Measurements from ENCODE around the gene CCDC97. TPM values are rescaled to one million over a fixed set of nuclear protein-coding genes. Genes with fewer than 3 reads are reported as not detected.

CCDC97 gene
- total RNA-seq, 4 donors from 2014 or later, result 12.9 to 21.3 (median 15.0) TPM

DNA sequence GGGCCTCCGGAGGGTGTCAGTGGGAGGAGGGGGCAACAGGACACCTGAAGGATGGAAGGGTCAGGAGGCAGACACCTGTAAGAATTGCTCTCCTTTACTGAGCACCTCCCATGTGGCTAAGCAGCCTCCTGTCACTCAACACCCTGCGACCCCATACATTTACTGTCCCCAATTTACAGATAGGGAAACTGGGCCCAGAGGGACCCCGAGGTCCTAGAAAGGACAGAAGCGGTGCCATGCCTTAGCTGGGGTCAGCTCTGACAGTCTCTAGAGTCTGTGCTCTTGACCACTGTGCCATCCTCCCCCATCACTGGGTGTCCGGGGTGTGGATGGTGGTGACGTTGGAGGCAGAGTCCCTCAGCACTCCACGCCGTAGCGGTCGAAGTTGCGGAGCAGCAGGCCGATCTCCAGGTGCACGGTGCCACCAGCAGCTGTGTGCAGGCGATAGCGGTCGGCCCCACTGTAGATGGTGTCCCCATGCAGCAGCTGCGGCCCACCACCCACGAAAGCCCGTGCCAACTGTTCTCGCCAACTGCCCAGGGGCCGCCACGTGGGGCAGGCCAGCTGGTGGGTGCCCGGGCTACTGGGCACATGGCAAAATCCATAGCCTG, 44.5 kb downstream of the CCDC97 start:
- TF ChIP-seq EP300 (IDR thresholded peaks at IDR 0.05) (no peak), POLR2A (IDR thresholded peaks at IDR 0.05) (no peak)
- TF ChIP-seq, protein P1, sequence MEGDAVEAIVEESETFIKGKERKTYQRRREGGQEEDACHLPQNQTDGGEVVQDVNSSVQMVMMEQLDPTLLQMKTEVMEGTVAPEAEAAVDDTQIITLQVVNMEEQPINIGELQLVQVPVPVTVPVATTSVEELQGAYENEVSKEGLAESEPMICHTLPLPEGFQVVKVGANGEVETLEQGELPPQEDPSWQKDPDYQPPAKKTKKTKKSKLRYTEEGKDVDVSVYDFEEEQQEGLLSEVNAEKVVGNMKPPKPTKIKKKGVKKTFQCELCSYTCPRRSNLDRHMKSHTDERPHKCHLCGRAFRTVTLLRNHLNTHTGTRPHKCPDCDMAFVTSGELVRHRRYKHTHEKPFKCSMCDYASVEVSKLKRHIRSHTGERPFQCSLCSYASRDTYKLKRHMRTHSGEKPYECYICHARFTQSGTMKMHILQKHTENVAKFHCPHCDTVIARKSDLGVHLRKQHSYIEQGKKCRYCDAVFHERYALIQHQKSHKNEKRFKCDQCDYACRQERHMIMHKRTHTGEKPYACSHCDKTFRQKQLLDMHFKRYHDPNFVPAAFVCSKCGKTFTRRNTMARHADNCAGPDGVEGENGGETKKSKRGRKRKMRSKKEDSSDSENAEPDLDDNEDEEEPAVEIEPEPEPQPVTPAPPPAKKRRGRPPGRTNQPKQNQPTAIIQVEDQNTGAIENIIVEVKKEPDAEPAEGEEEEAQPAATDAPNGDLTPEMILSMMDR (IDR thresholded peaks at IDR 0.05), result peak in 3 of 5 experiments; percentile 24 to 50 (median 35)
- WGBS, 2 donors, result 85% methylated on average over 17 to 23 of the region's 23 CpGs
- no peak for DNase-seq (ENCODE audit: low spot score in 2 of 2)
- H3K36me3 ChIP-seq, result no peaks in the 10 kb centered on the region
- no peaks in the 10 kb centered on the region for H3K27me3 ChIP-seq
- H3K27ac ChIP-seq, result peak overlapping the region; percentile 64 to 94 (median 80)
- H3K4me1 ChIP-seq, result peaks cover 0 to 51% (median 3%) of the 10 kb centered on the region in 4 donors
- no peaks in the 10 kb centered on the region for H3K9me3 ChIP-seq
- peak overlapping the region; percentile 60 to 88 (median 76) for H3K4me3 ChIP-seq

DNA sequence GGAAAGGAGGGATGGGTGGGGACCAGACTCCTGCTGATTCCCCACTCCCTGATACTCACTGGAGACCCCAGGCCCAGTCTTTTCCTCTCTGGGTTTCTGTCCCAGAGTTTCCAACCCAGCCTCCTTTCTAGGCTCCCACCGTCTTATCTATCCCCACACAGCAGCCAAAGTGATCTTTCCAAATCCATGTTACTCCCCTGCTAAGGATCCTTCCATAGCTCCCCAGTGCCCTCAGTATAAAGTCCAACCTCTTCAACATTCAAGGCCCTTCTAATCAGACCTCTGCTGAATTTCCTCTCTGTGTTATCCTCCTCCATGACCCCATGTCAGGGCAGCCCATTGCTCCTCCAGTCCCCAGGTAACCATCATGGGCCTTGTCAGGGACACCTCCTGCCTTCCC, 45.1 kb downstream of the CCDC97 start:
- Histone ChIP-seq H3K9me3 (no peaks in the 10 kb centered on the region), H3K4me3 (no peak overlapping the region), H3K4me1 (peaks cover 0 to 45% (median 3%) of the 10 kb centered on the region in 4 donors), H3K27ac (peak overlapping the region in 1 of 4 donors; percentile 0), H3K27me3 (no peaks in the 10 kb centered on the region), H3K36me3 (no peaks in the 10 kb centered on the region)
- TF ChIP-seq, protein P1 (IDR thresholded peaks at IDR 0.05), result no peak
- TF ChIP-seq EP300 (IDR thresholded peaks at IDR 0.05) (no peak), POLR2A (IDR thresholded peaks at IDR 0.05) (no peak)
- 93% methylated on average over 1 of the region's 1 CpG for WGBS, 2 donors
- no peak for DNase-seq (ENCODE audit: low spot score in 2 of 2)

DNA sequence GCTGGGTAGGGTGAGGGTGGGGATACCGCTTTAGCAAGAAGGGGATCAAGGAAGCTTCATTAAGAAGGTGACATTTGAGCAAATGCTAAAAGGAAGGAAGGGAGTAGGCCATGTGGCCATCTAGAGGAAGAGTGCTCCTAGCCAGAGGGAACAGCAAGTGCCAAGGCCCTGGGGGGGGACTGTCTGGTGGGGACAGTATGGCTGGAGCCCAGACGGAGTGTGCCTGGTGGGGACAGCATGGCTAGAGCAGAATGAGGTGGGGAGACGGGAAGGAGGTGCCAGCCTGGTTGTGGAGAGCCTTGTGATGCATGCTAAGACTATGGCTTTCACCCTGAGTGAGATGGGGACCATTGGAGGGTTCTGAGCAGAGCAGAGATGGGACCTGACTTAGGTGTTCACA, 45.8 kb downstream of the CCDC97 start:
- 68 to 72% methylated on average over 3 of the region's 3 CpGs for WGBS, 2 donors
- no peaks in the 10 kb centered on the region for H3K9me3 ChIP-seq
- DNase-seq (ENCODE audit: low spot score in 2 of 2), result no peak
- H3K27me3 ChIP-seq, result no peaks in the 10 kb centered on the region
- H3K36me3 ChIP-seq, result no peaks in the 10 kb centered on the region
- H3K4me3 ChIP-seq, result no peak overlapping the region
- no peak for TF ChIP-seq EP300 (IDR thresholded peaks at IDR 0.05)
- TF ChIP-seq POLR2A (IDR thresholded peaks at IDR 0.05), result no peak
- TF ChIP-seq, protein P1 (IDR thresholded peaks at IDR 0.05), result no peak
- H3K4me1 ChIP-seq, result peaks cover 0 to 37% (median under 1%) of the 10 kb centered on the region in 4 donors
- no peak overlapping the region for H3K27ac ChIP-seq

DNA sequence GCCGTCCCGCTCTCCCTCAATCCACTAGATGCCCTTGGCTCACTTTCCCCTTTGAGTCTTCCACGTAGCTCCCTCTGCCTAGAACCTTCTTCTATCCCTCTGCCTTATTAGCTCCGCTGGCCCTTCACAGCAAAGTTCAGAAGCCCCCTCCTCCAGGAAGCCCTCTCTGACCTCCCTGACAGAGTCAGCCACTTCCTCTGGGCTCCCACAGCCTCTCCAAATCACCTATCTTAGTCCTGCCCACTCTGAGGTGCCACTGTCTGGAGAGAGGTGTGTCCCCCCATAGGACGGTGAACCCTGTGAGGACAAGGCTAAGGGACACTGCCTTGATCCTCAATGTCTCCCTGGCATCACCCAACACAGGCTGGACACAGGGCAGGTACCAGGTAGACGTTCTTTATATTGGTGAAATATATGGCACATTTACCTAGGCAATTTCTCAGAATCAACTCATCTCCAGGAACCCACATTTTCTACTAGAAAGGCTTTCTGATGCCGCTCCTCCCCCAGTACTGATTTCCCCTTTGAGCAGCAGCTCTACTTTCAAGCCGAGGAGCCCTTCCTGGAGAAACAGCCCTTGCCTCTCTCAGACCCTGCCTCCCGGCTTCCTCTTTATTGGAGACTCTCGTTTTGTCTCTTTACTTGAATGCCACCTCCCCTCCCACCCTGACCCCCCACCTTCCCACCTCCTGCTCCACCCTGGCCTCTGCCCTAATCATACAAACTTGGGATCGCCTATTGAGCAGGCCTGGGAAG, 47.2 kb downstream of the CCDC97 start:
- WGBS, 2 donors, result 72 to 77% methylated on average over 11 of the region's 11 CpGs
- Histone ChIP-seq H3K27me3 (no peaks in the 10 kb centered on the region), H3K4me3 (no peak overlapping the region), H3K27ac (no peak overlapping the region), H3K36me3 (no peaks in the 10 kb centered on the region), H3K9me3 (no peaks in the 10 kb centered on the region), H3K4me1 (peaks cover 0 to 25% (median 0%) of the 10 kb centered on the region in 4 donors)
- TF ChIP-seq EP300 (IDR thresholded peaks at IDR 0.05) (no peak), POLR2A (IDR thresholded peaks at IDR 0.05) (no peak)
- TF ChIP-seq, protein P1 (IDR thresholded peaks at IDR 0.05), result no peak
- no peak for DNase-seq (ENCODE audit: low spot score in 2 of 2)

DNA sequence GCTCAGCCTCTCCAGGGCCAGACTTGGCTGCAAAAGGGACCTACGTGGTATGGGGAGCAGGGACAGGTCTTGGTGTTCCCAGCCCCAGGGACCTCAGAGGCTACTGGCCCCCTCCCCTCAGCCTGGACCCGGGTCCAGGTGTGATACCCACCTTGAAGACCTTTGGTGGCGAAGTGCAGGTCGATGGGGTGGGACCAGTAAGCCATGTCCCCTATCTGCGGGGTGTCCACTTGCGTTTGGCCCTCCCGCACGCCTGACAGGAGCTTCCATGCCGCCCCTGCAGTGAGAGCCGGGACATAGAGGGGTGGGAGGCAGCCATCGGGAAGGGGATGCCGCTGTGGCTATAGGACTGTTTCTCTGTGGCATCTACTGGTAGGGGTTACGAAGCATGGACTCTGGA, 47.8 kb downstream of the CCDC97 start:
- Histone ChIP-seq H3K27me3 (no peaks in the 10 kb centered on the region), H3K27ac (no peak overlapping the region), H3K4me3 (no peak overlapping the region), H3K9me3 (no peaks in the 10 kb centered on the region), H3K36me3 (no peaks in the 10 kb centered on the region), H3K4me1 (peaks cover 0 to 20% (median 0%) of the 10 kb centered on the region in 4 donors)
- TF ChIP-seq POLR2A (IDR thresholded peaks at IDR 0.05) (no peak), EP300 (IDR thresholded peaks at IDR 0.05) (no peak)
- TF ChIP-seq, protein P1 (IDR thresholded peaks at IDR 0.05), result no peak
- DNase-seq (ENCODE audit: low spot score in 2 of 2), result no peak
- 90% methylated on average over 13 of the region's 13 CpGs for WGBS, 2 donors

All from tibial nerve (tissue), 4 donors.